HG02970 (cell line): ENCODE measurements around the gene NUBP1.
"Not testable (repeated sequence)": the region's sequence is repeated elsewhere in the genome, so short reads cannot be mapped to it uniquely, and the experiment has no call there.

Experiments
- ATAC-seq: cut with Tn5 transposase; IDR thresholded peaks from one replicate; pipeline ENCODE4 v1.9.1; 2021; ENCODE audit warnings: mild to moderate bottlenecking, moderate library complexity, moderate number of reproducible peaks; ENCODE audit not compliant: unreplicated experiment, low FRiP score

Gene NUBP1

GRCh38 chr16:10750793-10751192 lies 7.2 kb downstream of the NUBP1 start:
- no peak for ATAC-seq

- ATAC-seq = no peak
Observed at GRCh38 chr16:10751291-10751697, 7.7 kb downstream of the NUBP1 start.

- ATAC-seq = peak; percentile 48
Observed at GRCh38 chr16:10752843-10753523, 9.3 kb downstream of the NUBP1 start.

- ATAC-seq = no peak
Observed at GRCh38 chr16:10753670-10754069, 10.0 kb downstream of the NUBP1 start.

GRCh38 chr16:10754941-10755340 lies 11.3 kb downstream of the NUBP1 start:
- ATAC-seq = no peak

GRCh38 chr16:10756574-10756973 lies 12.9 kb downstream of the NUBP1 start:
- no peak for ATAC-seq

- ATAC-seq = no peak
Observed at GRCh38 chr16:10760858-10761257, 17.2 kb downstream of the NUBP1 start.

GRCh38 chr16:10761373-10761772 lies 17.7 kb downstream of the NUBP1 start:
- ATAC-seq = no peak

- ATAC-seq = no peak
Observed at GRCh38 chr16:10762336-10763016, 18.8 kb downstream of the NUBP1 start.

GRCh38 chr16:10763456-10763855 lies 19.8 kb downstream of the NUBP1 start:
- no peak for ATAC-seq

GRCh38 chr16:10765772-10766171 lies 22.1 kb downstream of the NUBP1 start:
- no peak for ATAC-seq

GRCh38 chr16:10767127-10767526 lies 23.5 kb downstream of the NUBP1 start:
- ATAC-seq = no peak

GRCh38 chr16:10769381-10769780 lies 25.7 kb downstream of the NUBP1 start:
- no peak for ATAC-seq

GRCh38 chr16:10770907-10771306 lies 27.3 kb downstream of the NUBP1 start:
- no peak for ATAC-seq

GRCh38 chr16:10776280-10776679 lies 32.6 kb downstream of the NUBP1 start:
- peak; percentile 63 for ATAC-seq

GRCh38 chr16:10776923-10777322 lies 33.3 kb downstream of the NUBP1 start:
- ATAC-seq = not testable (repeated sequence)

GRCh38 chr16:10777356-10777755 lies 33.7 kb downstream of the NUBP1 start:
- ATAC-seq = no peak

GRCh38 chr16:10779908-10780307 lies 36.3 kb downstream of the NUBP1 start:
- ATAC-seq = not testable (repeated sequence)

GRCh38 chr16:10780628-10781027 lies 37.0 kb downstream of the NUBP1 start:
- no peak for ATAC-seq

- no peak for ATAC-seq
Observed at GRCh38 chr16:10782628-10783027, 39.0 kb downstream of the NUBP1 start.

GRCh38 chr16:10787304-10787703 lies 43.7 kb downstream of the NUBP1 start:
- no peak for ATAC-seq

GRCh38 chr16:10788630-10789029 lies 45.0 kb downstream of the NUBP1 start:
- not testable (repeated sequence) for ATAC-seq
